ENCODE measurements around the gene FIP1L1.

FIP1L1 gene

GRCh38 chr4:53477636-53478035, 100.2 kb downstream of the FIP1L1 start:
- DNase-seq = peak; percentile 57

GRCh38 chr4:53478671-53479456, 101.4 kb downstream of the FIP1L1 start:
- DNase-seq = peak; percentile 21

GRCh38 chr4:53479736-53480525, 102.5 kb downstream of the FIP1L1 start:
- DNase-seq = peak; percentile 38

GRCh38 chr4:53480909-53481308, 103.5 kb downstream of the FIP1L1 start:
- DNase-seq = peak; percentile 7

- DNase-seq = no peak
These were observed 104.1 kb downstream of the FIP1L1 start for GRCh38 chr4:53481586-53481985.

- no peak for DNase-seq
These were observed 105.8 kb downstream of the FIP1L1 start for GRCh38 chr4:53483250-53483649.

GRCh38 chr4:53484911-53485657, 107.6 kb downstream of the FIP1L1 start:
- DNase-seq = peak; percentile 54

- DNase-seq = no peak
These were observed 108.2 kb downstream of the FIP1L1 start for GRCh38 chr4:53485658-53486040.

GRCh38 chr4:53487766-53488165, 110.3 kb downstream of the FIP1L1 start:
- no peak for DNase-seq

- DNase-seq = peak; percentile 57
These were observed 111.9 kb downstream of the FIP1L1 start for GRCh38 chr4:53489279-53489889.

- no peak for DNase-seq
These were observed 112.9 kb downstream of the FIP1L1 start for GRCh38 chr4:53490161-53490956.

- peak; percentile 64 for DNase-seq
These were observed 113.7 kb downstream of the FIP1L1 start for GRCh38 chr4:53490965-53491622.

GRCh38 chr4:53494851-53495250, 117.4 kb downstream of the FIP1L1 start:
- DNase-seq = no peak

- DNase-seq = no peak
These were observed 120.2 kb downstream of the FIP1L1 start for GRCh38 chr4:53497487-53498244.

- DNase-seq = no peak
These were observed 121.3 kb downstream of the FIP1L1 start for GRCh38 chr4:53498706-53499105.

- DNase-seq = no peak
These were observed 122.3 kb downstream of the FIP1L1 start for GRCh38 chr4:53499791-53500190.

GRCh38 chr4:53500546-53500945, 123.1 kb downstream of the FIP1L1 start:
- no peak for DNase-seq

- no peak for DNase-seq
These were observed 124.1 kb downstream of the FIP1L1 start for GRCh38 chr4:53501561-53501960.

GRCh38 chr4:53502094-53502493, 124.7 kb downstream of the FIP1L1 start:
- no peak for DNase-seq

- DNase-seq = no peak
These were observed 128.5 kb downstream of the FIP1L1 start for GRCh38 chr4:53505947-53506346.

- DNase-seq = no peak
These were observed 129.6 kb downstream of the FIP1L1 start for GRCh38 chr4:53507058-53507457.

All from OCI-M1 (cell line).